ENCODE measurements around the gene IL10.

DNA sequence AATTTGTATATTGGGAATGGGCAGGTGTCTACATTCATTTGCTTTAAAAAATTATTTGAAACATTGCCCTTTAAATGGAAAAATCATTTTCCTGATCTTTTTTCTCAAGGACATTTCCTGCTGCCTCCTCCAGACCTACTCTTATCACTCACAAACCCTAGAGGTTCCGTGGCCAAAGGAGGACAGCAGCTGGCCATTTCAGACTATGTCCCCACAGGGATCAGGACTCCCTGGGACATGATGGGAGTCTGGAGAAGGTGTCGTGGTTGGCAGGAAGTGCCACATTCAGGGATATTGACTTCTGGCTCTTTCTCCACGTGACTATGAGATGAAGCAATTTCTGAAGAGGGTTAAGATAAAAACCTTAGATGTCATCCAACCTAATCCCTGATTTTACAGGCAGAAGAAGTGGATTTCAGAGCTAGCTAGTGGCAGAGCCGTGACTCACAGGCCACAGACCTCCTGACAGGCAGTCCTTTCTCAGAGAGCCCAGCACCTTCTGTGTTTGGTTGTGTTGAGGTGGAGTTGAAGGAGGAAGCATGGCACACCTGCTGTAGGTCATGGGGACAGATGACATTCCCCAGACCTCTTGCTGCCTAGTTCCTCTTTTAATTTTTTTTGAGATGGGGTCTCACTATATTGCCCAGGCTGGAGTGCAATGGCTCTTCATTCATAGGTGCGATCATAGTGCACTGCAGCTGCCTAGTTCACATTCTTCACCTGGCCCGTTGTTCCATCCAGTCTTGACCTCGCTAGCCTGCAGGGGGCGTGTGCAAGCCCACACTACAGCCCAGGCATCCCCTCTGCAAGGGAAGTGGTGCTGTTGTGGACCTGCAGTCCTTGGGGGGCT is 25.5 kb upstream of the IL10 start:
- TF ChIP-seq POLR2AphosphoS5 (IDR thresholded peaks at IDR 0.05; ENCODE audit: borderline replicate concordance, low read depth, low read length): no peak
- TF ChIP-seq EZH2 (IDR thresholded peaks at IDR 0.05): no peak
- no peak for TF ChIP-seq FOXP2 (optimal IDR thresholded peaks at IDR 0.05; ENCODE audit: control extremely low read depth, extremely low read length, insufficient read depth)
